Progenitor cell of endocrine pancreas (in vitro differentiated cells): Measurements from ENCODE around the gene XPO1. TPM values are rescaled to one million over a fixed set of nuclear protein-coding genes. Genes with fewer than 3 reads are reported as not detected.

Experiments
- DNase-seq: peaks from one replicate; pipeline ENCODE4 v3.0.0; 2021; ENCODE audit warnings: low spot score; ENCODE audit not compliant: unreplicated experiment
- H3K27ac Mint-ChIP-seq: 2 replicates; pipeline ENCODE4 v1.8.0; 2021; ENCODE audit warnings: mild to moderate bottlenecking, moderate library complexity, mixed read lengths
- H3K27me3 Mint-ChIP-seq: 2 replicates; pipeline ENCODE4 v1.8.0; 2021; ENCODE audit warnings: mixed read lengths
- H3K36me3 Mint-ChIP-seq: 2 replicates; pipeline ENCODE4 v1.8.0; 2022; ENCODE audit warnings: mixed read lengths; ENCODE audit not compliant: insufficient read depth
- H3K4me1 Mint-ChIP-seq: 2 replicates; pipeline ENCODE4 v1.8.0; 2021; ENCODE audit warnings: low read depth, mixed read lengths
- H3K4me3 Mint-ChIP-seq: 2 replicates; pipeline ENCODE4 v1.8.0; 2021; ENCODE audit warnings: low read depth, mild to moderate bottlenecking, moderate library complexity, mixed read lengths
- H3K9me3 Mint-ChIP-seq: 2 replicates; pipeline ENCODE4 v1.8.0; 2021; ENCODE audit warnings: low read depth, mixed read lengths
- total RNA-seq: library from RNA; stranded (reverse); gene quantifications from 2 replicates; pipeline ENCODE4 v1.2.1, GENCODE V29; 2021
- TF ChIP-seq, protein P1 (sequence below): fragments of 200-600 bp; sonication (generic); IDR thresholded peaks from one replicate; pipeline ENCODE4 v1.5.0; 2021; ENCODE audit warnings: antibody characterized with exemption, mild to moderate bottlenecking; ENCODE audit not compliant: unreplicated experiment

XPO1 gene
- total RNA-seq, 1 donor from 2014 or later, result 236 TPM

DNA sequence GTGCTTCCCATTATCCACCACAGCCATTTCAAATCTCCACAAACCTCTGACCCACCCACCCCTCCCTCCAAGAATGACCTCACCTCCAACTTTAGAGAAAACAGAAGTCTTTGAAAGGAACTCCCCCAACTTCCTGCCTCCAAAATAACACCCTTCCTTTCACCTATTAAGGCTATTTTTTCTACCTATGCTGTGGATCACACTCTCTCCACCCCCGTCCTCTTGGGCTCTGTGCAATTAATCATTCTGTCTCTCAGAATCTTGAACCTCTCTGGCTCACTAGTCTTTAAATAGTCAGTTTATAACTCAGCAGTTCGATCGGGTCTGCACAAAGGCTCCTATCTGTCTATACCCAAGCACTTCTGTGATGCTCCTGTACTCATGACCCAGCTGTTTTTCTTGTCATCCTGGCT is 37.3 kb upstream of the XPO1 start:
- H3K4me1 Mint-ChIP-seq, result peaks cover 1% of the 10 kb centered on the region
- H3K36me3 Mint-ChIP-seq, result no peaks in the 10 kb centered on the region
- no peak for DNase-seq
- H3K27ac Mint-ChIP-seq, result no peak overlapping the region
- no peaks in the 10 kb centered on the region for H3K27me3 Mint-ChIP-seq
- H3K9me3 Mint-ChIP-seq, result no peaks in the 10 kb centered on the region
- no peak overlapping the region for H3K4me3 Mint-ChIP-seq
- TF ChIP-seq, protein P1, sequence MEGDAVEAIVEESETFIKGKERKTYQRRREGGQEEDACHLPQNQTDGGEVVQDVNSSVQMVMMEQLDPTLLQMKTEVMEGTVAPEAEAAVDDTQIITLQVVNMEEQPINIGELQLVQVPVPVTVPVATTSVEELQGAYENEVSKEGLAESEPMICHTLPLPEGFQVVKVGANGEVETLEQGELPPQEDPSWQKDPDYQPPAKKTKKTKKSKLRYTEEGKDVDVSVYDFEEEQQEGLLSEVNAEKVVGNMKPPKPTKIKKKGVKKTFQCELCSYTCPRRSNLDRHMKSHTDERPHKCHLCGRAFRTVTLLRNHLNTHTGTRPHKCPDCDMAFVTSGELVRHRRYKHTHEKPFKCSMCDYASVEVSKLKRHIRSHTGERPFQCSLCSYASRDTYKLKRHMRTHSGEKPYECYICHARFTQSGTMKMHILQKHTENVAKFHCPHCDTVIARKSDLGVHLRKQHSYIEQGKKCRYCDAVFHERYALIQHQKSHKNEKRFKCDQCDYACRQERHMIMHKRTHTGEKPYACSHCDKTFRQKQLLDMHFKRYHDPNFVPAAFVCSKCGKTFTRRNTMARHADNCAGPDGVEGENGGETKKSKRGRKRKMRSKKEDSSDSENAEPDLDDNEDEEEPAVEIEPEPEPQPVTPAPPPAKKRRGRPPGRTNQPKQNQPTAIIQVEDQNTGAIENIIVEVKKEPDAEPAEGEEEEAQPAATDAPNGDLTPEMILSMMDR, result no peak

DNA sequence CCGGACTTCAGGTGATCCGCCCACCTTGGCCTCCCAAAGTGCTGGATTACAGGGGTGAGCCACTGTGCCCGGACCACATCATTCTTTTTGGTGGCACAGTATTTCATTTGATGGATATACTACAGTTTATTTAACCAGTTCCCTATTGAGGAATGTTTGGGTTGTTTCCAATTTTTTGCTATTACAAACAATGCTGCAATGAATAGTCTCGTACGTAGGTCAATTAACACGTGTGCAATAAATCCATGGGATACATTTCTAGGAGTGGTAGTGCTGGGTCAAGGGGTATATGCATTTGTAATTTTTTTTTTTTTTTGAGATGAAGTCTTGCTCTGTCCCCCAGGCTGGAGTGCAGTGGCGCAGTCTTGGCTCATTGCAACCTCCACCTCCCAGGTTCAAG is 28.4 kb upstream of the XPO1 start:
- Mint-ChIP-seq H3K4me3 (no peak overlapping the region), H3K4me1 (no peaks in the 10 kb centered on the region), H3K9me3 (no peaks in the 10 kb centered on the region), H3K27ac (no peak overlapping the region), H3K27me3 (no peaks in the 10 kb centered on the region), H3K36me3 (no peaks in the 10 kb centered on the region)
- DNase-seq, result no peak
- TF ChIP-seq, protein P1, result no peak

DNA sequence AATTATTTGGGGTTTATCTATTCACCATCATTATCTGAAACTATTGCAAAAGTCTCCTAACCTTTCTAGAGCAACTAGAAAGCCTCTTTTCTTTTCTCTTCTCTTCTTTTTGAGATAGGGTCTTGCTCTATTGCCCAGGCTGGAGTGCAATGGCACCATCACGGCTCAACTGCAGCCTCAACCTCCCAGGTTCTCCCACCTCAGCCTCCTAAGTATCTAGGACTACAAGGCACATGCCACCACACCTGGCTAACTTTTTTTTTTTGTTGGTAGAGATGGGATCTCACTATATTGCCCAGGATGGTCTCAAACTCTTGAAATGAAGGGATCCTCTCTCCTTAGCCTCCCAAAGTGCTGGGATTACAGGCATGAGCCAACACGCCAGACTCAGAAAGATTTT is 24.5 kb upstream of the XPO1 start:
- no peaks in the 10 kb centered on the region for H3K36me3 Mint-ChIP-seq
- H3K27ac Mint-ChIP-seq, result no peak overlapping the region
- no peak overlapping the region for H3K4me3 Mint-ChIP-seq
- H3K27me3 Mint-ChIP-seq, result no peaks in the 10 kb centered on the region
- DNase-seq, result no peak
- H3K9me3 Mint-ChIP-seq, result no peaks in the 10 kb centered on the region
- TF ChIP-seq, protein P1, result no peak
- H3K4me1 Mint-ChIP-seq, result no peaks in the 10 kb centered on the region

DNA sequence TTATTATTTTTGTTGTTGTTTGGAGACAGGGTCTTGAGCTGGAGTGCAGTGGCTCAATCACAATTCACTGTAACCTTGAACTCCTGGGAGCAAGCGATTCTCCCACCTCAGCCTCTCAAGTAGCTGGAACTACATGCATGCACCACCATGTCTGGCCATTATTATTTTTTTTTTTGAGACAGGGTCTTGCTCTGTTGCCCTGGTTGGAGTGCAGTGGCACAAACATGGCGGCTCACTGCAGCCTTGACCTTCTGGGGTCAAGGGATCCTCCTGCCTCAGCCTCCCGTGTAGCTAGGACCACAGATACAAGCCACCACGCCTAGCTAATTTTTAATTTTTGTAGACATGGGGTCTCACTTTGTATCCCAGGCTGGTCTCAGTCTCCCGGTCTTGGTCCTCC is 20.0 kb upstream of the XPO1 start:
- H3K27ac Mint-ChIP-seq, result no peak overlapping the region
- DNase-seq, result no peak
- H3K4me1 Mint-ChIP-seq, result no peaks in the 10 kb centered on the region
- no peaks in the 10 kb centered on the region for H3K36me3 Mint-ChIP-seq
- TF ChIP-seq, protein P1, result no peak
- no peaks in the 10 kb centered on the region for H3K27me3 Mint-ChIP-seq
- H3K4me3 Mint-ChIP-seq, result no peak overlapping the region
- H3K9me3 Mint-ChIP-seq, result no peaks in the 10 kb centered on the region

DNA sequence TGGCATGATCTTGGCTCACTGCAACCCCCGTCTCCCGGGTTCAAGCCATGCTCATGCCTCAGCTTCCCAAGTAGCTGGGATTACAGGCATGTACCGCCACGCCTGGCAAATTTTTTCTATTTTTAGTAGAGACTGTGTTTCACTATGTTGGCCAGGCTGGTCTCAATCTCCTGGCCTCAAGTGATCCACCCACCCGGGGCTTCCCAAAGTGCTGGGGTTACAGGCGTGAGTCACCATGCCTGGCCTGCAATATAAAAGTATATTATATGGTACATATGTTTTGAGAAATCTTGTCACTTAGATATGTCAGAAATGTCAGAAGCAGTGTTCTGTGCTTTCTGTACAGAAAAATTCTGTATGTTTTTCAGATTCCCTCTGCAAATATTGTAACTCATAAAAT is 19.2 kb upstream of the XPO1 start:
- Mint-ChIP-seq H3K9me3 (no peaks in the 10 kb centered on the region), H3K27me3 (no peaks in the 10 kb centered on the region), H3K4me1 (no peaks in the 10 kb centered on the region), H3K27ac (no peak overlapping the region), H3K36me3 (no peaks in the 10 kb centered on the region), H3K4me3 (no peak overlapping the region)
- no peak for DNase-seq
- TF ChIP-seq, protein P1, result no peak
